AG09319 (cell line): ENCODE results near the gene BHLHE23.

ENCODE experiments used
- DNase-seq: peaks from one replicate; pipeline ENCODE4 v3.0.0-alpha.2; 2010; ENCODE audit warnings: low read depth; ENCODE audit errors: extremely low read depth
- TF ChIP-seq, protein P1 (sequence below): IDR thresholded peaks from 2 replicates; pipeline ENCODE4 v1.5.1; 2011; ENCODE audit warnings: low read depth, mild to moderate bottlenecking, inconsistent platforms, low read length, moderate library complexity

Gene BHLHE23

DNA sequence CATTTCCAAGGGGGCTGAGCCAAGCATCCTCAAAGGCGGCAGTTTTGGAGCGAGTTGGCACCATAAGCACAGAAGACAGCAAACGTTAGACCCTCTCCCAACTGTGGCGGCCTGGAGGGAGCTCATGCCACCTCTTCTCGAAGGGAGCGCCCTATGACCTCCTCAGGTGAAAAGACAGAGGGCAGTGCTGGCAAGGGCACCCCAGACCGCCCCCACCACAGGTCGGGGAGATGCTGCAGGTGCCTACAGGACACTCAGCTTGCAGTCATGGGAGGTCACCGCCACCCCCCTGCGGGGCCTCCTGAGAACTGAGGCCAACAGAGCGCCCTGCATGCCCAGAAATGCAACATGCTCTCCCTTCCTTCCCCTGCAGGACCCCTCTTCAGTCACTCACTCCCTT is 45.1 kb upstream of the BHLHE23 start:
- TF ChIP-seq, protein P1, sequence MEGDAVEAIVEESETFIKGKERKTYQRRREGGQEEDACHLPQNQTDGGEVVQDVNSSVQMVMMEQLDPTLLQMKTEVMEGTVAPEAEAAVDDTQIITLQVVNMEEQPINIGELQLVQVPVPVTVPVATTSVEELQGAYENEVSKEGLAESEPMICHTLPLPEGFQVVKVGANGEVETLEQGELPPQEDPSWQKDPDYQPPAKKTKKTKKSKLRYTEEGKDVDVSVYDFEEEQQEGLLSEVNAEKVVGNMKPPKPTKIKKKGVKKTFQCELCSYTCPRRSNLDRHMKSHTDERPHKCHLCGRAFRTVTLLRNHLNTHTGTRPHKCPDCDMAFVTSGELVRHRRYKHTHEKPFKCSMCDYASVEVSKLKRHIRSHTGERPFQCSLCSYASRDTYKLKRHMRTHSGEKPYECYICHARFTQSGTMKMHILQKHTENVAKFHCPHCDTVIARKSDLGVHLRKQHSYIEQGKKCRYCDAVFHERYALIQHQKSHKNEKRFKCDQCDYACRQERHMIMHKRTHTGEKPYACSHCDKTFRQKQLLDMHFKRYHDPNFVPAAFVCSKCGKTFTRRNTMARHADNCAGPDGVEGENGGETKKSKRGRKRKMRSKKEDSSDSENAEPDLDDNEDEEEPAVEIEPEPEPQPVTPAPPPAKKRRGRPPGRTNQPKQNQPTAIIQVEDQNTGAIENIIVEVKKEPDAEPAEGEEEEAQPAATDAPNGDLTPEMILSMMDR = no peak

DNA sequence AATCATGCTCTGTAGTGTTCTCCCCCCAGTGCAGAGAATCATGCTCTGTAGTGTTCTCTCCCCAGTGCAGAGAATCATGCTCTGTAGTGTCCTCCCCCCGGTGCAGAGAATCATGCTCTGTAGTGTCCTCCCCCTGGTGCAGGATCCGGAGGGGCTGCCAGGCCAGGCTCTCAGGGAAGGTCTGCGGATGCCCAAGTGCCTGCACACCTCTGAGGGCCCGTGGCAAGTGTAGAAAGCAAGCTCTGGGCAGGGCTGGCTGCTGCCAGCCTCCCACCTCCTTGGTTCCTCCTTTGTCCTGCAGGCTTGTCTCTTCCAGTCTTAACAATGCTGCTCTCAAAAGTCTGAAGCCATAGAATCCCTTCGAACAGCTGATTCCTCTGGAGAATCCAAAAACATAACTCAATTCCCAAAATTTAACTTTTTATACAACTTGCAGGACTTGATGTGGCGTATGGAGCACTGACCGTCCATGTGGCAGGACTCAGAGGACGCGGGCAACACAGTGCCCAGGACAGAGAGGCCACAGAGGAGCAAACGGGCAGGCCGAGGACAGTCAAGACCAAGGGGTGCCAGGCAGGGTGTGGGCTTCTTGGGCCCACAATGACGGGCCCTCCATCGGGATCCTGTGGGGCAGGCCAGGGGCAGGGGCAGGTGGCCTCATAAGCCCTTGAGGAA is 44.6 kb upstream of the BHLHE23 start:
- DNase-seq = no peak
- TF ChIP-seq, protein P1 = no peak

More for the DNA sequence above, 45.1 kb upstream of the BHLHE23 start:
- no peak for DNase-seq

DNA sequence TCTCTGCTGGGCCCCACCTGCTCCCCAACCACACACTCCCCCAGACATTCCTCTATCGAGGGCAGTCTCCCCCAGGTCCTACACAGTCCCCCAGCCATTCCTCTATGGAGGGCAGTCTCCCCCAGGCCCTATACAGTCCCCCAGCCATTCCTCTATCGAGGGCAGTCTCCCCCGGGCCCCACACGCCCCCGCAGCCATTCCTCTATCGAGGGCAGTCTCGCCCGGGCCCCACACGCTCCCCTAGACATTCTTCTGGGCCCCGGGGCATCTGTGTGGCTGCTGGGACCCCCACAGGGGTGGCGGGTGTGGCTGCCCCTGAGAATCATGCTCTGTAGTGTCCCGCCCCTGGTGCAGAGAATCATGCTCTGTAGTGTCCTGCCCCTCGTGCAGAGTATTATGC is 43.6 kb upstream of the BHLHE23 start:
- TF ChIP-seq, protein P1 = no peak
- DNase-seq = no peak

DNA sequence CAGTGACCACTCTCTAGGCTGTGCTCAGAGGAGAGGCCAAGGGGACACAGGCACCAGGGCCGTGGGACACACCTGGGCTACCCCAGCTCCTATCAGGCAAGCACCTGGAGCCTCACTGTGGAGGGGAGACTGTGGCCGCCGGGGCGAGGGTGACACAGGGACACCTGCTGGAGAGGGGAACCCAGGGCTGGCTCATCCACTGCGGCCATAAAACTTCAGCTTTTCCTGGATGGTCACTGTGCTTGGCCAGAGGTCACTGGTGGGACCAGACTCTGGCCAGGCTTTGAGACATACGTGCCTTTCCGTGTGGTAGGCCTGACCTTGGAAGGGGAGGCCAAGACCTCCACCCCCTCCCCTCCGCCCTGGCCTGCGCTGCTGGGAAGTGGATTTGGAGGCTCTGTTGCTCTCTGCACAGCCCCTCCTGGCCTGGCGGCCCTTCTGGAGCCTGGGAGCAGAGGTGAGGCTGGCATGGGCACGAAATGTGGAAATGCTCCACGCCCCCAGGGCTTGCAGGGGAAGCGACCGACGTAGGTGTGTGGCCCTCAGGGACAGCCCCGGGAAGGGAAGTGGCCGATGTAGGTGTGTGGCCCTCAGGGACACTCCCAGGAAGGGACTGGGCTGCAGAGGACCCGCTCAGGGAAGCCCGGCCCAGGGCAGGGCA is 42.9 kb upstream of the BHLHE23 start:
- no peak for DNase-seq
- TF ChIP-seq, protein P1 = no peak

DNA sequence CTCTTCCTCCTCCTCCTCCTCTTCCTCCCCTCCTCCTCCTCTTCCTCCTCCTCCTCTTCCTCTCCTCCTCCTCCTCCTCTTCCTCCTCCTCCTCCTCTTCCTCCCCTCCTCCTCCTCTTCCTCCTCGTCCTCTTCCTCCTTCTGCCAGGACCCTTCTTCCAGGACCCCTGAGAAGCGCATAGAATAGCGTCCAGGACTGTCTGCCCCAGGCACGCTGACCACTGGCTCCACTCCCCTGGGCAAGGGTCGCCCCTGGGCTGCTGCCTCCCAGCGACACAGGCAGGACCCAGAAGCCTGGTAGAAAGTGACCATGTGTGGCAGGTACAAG is 42.4 kb upstream of the BHLHE23 start:
- no peak for DNase-seq
- TF ChIP-seq, protein P1 = no peak

DNA sequence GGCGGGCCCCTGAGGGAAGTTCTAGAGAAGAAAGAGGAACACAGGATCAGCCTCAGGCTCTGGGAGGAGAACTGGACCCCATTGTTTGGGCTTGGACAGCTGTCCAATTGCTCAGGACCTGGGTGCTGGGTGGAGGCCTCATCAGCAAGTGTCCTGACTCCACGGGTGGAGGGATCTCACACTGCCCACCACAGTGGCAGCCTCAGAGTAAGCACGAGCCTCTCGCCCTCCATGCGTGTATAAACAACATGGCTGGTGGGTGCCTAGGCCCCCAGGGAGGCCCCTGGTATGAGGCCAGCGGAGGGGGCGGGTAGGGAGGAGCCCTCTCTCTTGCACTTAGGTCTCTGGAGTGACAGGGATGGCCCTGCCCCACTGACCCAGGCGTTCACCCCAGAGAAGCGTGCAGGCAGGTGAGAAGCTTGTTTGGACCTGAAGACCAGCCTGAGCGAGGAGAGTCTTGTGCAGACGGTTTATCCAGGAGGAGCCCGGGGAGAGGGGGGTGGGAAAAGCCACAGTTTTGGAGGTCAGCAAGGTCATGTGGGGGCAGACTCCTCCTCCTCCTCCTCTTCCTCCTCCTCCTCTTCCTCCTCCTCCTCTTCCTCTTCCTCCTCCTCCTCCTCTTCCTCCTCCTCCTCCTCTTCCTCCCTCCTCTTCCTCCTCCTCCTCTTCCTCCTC is 41.9 kb upstream of the BHLHE23 start:
- TF ChIP-seq, protein P1 = no peak
- no peak for DNase-seq

DNA sequence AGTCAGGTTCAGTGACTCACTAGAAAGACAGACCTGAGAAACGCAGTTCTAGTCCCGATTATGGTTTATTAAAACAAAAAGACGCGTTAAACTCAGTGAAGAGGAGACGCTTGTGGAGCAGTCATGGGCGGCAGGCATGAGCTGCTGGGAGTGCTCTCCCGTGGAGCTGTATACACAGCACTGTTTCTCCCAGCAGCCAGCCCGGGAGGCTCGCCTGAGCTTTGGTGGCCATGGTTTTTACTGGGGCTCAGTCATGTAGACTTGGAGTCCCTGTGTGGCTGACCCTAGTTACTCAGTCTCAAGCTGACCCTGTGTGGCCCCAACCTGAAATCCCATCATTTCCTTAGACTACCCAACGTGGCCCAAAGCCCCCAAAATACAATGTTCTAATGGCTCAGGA is 41.2 kb upstream of the BHLHE23 start:
- no peak for DNase-seq
- TF ChIP-seq, protein P1 = no peak
